ENCODE measurements around the gene SELP. TPM values are rescaled to one million over a fixed set of nuclear protein-coding genes. Genes with fewer than 3 reads are reported as not detected.

SELP gene
- total and polyA plus RNA-seq, 2 of the 13 experiments (the other 11 are each of a cell fraction or from before 2014, with no cell fraction given) = 0.11 TPM; not detected in 1

DNA sequence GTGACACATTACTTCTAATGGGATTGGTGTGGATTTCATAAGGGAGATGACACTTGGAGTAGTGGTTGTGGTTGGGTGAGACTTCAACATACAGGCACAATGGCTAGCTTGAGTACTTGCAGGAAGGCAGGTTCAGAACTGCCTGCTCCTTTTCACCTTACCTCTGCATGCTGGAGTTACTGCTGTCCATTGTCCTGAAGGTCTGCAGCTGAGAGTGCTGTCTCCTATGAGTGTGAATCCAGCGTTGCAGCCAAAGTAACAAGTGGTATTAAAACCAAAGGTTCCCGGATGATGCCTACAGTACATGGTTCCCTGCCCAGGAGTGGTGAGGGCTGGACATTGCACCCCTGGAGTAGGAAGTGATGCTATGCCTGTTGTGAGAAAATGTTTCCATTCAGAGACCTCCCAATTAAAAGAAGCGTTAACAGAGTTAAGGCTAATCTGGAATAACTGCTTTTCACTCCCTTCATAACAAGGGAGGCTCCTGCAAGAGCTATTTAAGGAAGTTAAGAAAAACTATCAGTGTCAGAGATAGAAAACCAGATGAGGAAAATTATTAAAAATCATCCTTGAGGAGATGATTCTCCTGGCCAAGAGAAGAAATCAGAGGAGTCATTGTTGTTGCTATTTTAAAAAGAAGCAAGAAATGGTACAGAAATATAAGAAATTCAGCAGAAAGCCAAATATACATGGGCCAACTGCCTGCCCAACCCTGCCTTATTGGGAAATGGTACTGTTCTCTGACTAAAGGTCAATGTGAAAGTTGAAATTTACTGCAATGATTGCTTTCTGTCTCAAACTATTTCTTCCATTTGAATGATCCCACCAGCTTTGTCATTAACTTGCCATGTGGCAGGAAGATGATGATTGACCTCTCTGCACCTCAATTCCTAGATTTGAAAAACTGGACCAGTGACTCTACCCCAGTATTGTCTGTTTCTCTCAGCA is 33.9 kb downstream of the SELP start (continued):
- TF ChIP-seq MIER2 (CRISPR knock-in tag; IDR thresholded peaks at IDR 0.05) = peak; percentile 98
- TF ChIP-seq HDAC2 (CRISPR knock-in tag; IDR thresholded peaks at IDR 0.05) = peak; percentile 46; the same call in 1 of the 2 replicates
- TF ChIP-seq TAF15 (IDR thresholded peaks at IDR 0.05; ENCODE audit: low read depth, low read length, poor library complexity, severe bottlenecking) = no peak
- TF ChIP-seq, protein P1, sequence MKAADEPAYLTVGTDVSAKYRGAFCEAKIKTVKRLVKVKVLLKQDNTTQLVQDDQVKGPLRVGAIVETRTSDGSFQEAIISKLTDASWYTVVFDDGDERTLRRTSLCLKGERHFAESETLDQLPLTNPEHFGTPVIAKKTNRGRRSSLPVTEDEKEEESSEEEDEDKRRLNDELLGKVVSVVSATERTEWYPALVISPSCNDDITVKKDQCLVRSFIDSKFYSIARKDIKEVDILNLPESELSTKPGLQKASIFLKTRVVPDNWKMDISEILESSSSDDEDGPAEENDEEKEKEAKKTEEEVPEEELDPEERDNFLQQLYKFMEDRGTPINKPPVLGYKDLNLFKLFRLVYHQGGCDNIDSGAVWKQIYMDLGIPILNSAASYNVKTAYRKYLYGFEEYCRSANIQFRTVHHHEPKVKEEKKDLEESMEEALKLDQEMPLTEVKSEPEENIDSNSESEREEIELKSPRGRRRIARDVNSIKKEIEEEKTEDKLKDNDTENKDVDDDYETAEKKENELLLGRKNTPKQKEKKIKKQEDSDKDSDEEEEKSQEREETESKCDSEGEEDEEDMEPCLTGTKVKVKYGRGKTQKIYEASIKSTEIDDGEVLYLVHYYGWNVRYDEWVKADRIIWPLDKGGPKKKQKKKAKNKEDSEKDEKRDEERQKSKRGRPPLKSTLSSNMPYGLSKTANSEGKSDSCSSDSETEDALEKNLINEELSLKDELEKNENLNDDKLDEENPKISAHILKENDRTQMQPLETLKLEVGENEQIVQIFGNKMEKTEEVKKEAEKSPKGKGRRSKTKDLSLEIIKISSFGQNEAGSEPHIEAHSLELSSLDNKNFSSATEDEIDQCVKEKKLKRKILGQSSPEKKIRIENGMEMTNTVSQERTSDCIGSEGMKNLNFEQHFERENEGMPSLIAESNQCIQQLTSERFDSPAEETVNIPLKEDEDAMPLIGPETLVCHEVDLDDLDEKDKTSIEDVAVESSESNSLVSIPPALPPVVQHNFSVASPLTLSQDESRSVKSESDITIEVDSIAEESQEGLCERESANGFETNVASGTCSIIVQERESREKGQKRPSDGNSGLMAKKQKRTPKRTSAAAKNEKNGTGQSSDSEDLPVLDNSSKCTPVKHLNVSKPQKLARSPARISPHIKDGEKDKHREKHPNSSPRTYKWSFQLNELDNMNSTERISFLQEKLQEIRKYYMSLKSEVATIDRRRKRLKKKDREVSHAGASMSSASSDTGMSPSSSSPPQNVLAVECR (CRISPR knock-in tag; IDR thresholded peaks at IDR 0.05; ENCODE audit: borderline replicate concordance) = no peak
- TF ChIP-seq, protein P2, sequence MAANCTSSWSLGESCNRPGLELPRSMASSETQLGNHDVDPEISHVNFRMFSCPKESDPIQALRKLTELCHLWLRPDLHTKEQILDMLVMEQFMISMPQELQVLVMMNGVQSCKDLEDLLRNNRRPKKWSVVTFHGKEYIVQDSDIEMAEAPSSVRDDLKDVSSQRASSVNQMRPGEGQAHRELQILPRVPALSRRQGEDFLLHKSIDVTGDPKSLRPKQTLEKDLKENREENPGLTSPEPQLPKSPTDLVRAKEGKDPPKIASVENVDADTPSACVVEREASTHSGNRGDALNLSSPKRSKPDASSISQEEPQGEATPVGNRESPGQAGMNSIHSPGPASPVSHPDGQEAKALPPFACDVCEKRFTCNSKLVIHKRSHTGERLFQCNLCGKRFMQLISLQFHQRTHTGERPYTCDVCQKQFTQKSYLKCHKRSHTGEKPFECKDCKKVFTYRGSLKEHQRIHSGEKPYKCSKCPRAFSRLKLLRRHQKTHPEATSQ (CRISPR knock-in tag; IDR thresholded peaks at IDR 0.05; ENCODE audit: borderline replicate concordance) = no peak
- TF ChIP-seq ZNF557 (CRISPR knock-in tag; IDR thresholded peaks at IDR 0.05) = no peak
- TF ChIP-seq, protein P3, sequence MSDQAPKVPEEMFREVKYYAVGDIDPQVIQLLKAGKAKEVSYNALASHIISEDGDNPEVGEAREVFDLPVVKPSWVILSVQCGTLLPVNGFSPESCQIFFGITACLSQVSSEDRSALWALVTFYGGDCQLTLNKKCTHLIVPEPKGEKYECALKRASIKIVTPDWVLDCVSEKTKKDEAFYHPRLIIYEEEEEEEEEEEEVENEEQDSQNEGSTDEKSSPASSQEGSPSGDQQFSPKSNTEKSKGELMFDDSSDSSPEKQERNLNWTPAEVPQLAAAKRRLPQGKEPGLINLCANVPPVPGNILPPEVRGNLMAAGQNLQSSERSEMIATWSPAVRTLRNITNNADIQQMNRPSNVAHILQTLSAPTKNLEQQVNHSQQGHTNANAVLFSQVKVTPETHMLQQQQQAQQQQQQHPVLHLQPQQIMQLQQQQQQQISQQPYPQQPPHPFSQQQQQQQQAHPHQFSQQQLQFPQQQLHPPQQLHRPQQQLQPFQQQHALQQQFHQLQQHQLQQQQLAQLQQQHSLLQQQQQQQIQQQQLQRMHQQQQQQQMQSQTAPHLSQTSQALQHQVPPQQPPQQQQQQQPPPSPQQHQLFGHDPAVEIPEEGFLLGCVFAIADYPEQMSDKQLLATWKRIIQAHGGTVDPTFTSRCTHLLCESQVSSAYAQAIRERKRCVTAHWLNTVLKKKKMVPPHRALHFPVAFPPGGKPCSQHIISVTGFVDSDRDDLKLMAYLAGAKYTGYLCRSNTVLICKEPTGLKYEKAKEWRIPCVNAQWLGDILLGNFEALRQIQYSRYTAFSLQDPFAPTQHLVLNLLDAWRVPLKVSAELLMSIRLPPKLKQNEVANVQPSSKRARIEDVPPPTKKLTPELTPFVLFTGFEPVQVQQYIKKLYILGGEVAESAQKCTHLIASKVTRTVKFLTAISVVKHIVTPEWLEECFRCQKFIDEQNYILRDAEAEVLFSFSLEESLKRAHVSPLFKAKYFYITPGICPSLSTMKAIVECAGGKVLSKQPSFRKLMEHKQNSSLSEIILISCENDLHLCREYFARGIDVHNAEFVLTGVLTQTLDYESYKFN (CRISPR knock-in tag; conservative IDR thresholded peaks at IDR 0.05) = no peak
- TF ChIP-seq ZNF383 (CRISPR knock-in tag; IDR thresholded peaks at IDR 0.05; ENCODE audit: borderline replicate concordance) = no peak
- TF ChIP-seq, protein P4, sequence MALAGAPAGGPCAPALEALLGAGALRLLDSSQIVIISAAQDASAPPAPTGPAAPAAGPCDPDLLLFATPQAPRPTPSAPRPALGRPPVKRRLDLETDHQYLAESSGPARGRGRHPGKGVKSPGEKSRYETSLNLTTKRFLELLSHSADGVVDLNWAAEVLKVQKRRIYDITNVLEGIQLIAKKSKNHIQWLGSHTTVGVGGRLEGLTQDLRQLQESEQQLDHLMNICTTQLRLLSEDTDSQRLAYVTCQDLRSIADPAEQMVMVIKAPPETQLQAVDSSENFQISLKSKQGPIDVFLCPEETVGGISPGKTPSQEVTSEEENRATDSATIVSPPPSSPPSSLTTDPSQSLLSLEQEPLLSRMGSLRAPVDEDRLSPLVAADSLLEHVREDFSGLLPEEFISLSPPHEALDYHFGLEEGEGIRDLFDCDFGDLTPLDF (CRISPR knock-in tag; IDR thresholded peaks at IDR 0.05) = no peak
- no peak for TF ChIP-seq CENPX (CRISPR knock-in tag; IDR thresholded peaks at IDR 0.05)
- no peak for TF ChIP-seq ZNF782 (CRISPR knock-in tag; IDR thresholded peaks at IDR 0.05; ENCODE audit: borderline replicate concordance)
- TF ChIP-seq ZNF672 (CRISPR knock-in tag; IDR thresholded peaks at IDR 0.05) = no peak
- TF ChIP-seq, protein P5, sequence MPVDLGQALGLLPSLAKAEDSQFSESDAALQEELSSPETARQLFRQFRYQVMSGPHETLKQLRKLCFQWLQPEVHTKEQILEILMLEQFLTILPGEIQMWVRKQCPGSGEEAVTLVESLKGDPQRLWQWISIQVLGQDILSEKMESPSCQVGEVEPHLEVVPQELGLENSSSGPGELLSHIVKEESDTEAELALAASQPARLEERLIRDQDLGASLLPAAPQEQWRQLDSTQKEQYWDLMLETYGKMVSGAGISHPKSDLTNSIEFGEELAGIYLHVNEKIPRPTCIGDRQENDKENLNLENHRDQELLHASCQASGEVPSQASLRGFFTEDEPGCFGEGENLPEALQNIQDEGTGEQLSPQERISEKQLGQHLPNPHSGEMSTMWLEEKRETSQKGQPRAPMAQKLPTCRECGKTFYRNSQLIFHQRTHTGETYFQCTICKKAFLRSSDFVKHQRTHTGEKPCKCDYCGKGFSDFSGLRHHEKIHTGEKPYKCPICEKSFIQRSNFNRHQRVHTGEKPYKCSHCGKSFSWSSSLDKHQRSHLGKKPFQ (CRISPR knock-in tag; IDR thresholded peaks at IDR 0.05; ENCODE audit: insufficient replicate concordance) = no peak
- peak; percentile 14 for TF ChIP-seq TEAD3 (CRISPR knock-in tag; optimal IDR thresholded peaks at IDR 0.05; ENCODE audit: borderline replicate concordance)
- peak; percentile 57 for TF ChIP-seq SALL1 (CRISPR knock-in tag; IDR thresholded peaks at IDR 0.05)
- TF ChIP-seq NR3C1 (CRISPR knock-in tag; IDR thresholded peaks at IDR 0.05) = no peak

Measured in HepG2 (cell line).